CMK (cell line): ENCODE results near the gene UVRAG.

Experiments
- DNase-seq: peaks from one replicate; pipeline ENCODE4 v3.0.0-alpha.2; 2010; ENCODE audit warnings: low read depth

Gene UVRAG

DNA sequence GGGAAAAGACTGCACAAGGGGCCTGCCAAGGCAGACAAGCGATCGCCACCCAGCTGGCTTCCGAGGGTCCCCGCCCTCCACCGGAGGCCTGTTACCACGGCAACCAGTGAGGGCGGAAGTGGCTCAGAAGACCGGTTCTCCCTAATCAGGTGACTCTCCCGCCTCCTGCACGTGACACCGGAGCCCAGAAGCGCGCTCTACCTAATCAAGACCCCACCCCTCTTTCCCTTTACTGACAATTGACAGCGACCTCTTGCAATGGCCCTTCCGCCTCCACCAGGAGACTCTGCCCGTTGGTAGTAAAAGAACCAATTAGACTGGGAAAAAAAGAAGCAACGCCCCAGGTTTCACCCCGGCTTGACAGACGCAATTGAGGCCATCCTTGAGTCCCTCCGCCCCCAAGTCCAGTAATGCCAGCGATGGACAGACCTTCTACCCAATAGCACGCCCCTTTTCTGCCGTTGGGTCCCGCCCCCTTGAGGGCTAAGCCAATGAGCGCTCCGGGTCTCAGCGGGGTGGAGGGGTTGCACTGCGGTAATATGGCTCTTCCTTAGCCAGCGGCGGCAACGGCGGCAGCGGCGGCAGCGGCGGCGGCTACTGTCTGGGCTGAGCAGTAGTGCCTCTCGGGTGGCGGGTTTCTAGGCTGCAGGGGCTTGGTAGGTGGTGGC lies at the start of gene UVRAG:
TSS of gene UVRAG (plus strand) at position 534 of the 668 bp plus-strand sequence. CDS start 198 bp downstream, outside the sequence.
- DNase-seq, result peak; percentile 98

DNA sequence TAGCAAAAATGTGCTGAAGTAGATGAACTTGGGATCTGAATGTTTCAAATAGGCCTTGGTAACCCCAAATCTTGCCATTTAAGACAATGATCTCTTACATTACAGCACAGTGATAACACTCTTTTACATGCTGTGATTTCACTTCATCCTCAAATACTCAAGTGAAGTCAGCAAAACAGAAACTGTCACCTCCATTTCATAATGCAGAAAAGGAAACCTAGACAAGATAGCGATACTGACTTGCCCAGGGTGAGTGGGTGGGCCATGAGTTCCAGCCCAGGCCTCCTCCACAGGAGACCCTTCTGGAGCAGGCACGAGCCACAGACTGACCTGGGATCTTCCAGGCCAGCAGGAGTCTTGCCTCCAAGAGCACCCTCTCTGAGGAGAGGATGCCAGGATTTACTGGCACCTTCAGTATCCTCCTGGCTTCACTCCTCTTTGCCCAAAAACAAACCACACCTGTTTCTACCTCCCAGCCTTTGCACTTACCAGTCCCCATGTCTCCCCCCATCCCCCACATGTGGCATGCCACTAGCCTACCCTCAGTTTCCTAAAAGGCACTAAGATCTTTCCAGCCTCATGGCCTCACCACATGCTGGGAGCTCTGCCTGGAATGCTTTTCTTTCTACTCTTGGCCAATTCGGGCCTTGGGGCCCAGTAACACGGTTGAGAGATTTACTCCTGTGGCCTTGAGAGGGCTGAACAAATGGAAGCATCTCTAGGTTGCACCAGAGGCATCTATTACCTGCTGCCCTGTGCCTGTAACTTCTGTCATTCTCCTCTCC lies 48.4 kb upstream of the UVRAG start:
- no peak for DNase-seq

DNA sequence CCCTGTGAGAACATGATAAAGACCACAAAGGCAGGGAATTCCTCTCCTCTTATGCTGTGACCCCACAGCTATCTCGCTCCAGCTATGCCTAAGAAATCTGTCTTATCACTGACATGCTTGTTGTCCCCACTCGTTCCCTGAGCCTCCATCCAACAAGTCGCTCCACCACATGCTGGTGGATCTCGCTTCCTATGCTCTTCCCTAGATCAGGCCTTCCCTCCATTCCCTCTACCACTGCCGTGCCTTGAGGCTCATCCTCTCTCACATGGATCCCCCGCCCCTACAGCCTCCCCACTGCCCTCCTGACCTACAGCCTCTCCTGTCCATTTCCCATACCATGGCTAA lies 47.8 kb upstream of the UVRAG start:
- no peak for DNase-seq

DNA sequence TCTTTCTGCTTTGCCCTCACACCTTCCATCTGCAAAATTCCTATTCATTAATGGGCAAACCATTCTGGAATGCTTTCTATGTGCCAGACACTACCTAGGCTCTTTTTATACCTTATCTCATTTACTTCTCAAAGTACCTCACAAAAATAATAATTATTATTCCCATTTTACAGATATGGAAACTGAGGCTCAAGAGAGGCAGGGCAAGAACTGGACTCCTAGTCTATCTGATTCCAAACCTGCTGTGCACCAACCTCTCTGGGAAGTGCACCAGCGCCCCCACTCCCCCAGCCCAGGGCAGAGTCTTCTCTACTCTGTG lies 47.3 kb upstream of the UVRAG start:
- no peak for DNase-seq

DNA sequence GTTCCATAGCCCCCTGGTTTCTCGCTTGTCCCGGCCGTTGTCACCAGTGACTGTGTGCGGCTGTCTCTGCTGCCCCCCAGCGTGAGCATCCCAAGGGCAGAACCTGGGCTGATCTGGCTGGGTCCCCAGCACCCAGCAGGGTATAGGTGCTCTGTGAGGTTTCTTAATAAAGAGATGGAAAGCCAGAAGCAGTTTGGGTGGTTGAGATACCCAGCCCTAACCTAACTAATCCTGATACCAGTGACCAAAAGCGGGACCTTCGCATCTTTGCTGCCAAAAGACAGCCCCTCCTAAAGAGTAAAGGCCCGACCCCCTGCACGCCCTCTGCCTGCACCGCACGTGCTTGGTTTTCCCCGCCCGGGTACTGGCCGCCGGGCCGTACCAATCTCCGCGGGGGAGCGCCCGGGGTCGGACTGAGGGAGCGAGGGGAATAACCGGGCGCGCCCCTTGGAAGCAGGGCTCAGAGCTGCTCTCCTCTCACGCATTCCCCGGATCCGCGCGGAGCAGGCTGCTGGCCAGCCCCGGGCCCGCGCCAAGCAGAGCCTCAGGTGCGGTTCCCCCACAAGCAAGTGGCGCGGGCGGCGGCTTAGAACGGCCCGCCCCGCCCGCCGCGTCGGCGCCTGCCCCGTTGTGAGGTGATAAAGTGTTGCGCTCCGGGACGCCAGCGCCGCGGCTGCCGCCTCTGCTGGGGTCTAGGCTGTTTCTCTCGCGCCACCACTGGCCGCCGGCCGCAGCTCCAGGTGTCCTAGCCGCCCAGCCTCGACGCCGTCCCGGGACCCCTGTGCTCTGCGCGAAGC lies 46.7 kb upstream of the UVRAG start, which contains the start of gene DGAT2:
TSS of gene DGAT2 (plus strand) at position 667 of the 797 bp plus-strand sequence. CDS start 214 bp downstream, outside the sequence.
- peak; percentile 71 for DNase-seq

DNA sequence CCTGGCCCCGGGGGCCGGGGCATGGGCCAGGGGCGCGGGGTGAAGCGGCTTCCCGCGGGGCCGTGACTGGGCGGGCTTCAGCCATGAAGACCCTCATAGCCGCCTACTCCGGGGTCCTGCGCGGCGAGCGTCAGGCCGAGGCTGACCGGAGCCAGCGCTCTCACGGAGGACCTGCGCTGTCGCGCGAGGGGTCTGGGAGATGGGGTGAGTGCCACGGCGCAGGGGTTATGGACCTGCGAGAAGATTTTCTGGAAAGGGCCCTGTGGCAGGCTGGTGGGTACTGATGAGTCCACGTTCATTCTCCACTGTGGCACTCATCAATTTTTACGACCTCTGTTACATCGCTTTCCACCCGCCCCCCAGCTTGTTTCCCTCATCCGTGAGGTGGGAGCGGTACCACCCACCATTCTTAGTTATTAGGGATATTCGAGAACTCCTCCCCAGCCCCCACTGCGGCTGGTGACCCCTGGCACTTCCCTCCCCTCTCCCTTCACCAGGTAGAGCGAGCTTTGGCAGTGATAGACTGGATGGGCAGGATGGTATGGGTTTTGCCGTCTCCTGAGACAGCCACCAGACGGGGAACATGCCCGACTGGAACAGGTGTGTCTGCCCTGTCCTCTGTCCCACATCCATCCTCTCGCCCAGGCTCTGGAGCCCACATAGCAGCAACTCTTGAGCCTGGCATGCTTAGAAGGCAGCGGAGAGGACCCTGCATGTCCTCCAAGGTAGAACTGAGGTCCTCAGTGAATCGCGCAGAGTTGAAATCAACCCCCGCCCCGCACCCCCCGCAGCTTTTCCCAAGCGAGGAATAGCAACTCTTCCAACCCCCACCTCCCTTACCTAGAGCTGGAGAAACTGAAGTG lies 45.9 kb upstream of the UVRAG start:
- no peak for DNase-seq

DNA sequence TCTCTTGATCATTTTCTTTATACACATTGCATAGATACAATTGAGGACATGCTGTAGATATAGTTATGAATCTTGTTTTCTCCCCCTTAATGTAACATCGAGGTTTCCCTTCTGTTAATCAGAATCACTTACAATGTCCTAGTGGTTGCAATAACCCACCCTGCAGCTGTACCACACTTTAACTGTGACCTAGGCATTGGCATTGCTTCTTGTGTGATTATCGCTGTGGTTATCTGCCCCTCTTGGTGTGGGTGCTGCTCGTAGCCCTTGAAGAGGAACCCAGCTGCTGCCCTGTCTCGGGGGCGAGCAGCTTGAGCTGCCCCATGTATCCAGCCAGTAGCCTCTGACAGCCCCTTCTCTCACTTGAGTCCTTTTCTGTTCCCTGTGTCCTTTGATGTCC lies 44.9 kb upstream of the UVRAG start:
- no peak for DNase-seq

DNA sequence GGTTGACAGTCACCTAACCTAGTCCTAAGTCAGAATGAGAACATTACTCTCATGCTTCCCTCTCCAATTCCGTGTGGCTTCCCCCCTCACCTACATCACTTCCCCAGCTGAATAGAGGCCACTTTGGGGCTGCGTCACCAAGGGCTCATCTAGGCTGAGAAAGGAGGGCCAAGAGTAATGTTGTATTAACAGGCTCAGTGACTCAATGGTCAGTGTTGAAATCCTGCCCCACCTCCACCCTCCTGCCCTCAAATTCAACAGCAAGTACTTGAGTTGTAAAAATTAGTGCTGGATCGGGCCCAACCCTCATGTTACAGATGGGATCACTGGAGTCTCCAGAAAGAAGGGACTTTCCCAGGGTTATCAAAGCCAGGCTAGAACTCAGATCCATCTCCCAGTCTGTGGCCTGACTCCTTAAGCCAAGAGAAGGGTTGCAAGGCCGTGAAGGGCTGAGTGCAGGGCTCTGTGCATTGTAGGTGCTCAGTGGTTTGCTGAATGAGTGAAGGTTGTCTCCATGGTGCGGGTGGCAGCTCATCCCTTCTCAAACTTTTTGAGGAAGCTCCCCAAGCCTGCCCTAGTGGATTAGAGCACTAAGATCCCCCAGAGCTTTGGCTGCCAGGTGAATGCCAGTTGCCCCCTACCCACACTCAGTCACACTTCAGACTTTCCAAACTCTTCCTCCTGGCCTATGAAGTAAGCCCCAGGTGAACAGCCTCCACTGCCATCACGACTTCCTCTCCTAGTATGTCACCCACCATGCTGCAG lies 43.2 kb upstream of the UVRAG start:
- DNase-seq, result no peak

DNA sequence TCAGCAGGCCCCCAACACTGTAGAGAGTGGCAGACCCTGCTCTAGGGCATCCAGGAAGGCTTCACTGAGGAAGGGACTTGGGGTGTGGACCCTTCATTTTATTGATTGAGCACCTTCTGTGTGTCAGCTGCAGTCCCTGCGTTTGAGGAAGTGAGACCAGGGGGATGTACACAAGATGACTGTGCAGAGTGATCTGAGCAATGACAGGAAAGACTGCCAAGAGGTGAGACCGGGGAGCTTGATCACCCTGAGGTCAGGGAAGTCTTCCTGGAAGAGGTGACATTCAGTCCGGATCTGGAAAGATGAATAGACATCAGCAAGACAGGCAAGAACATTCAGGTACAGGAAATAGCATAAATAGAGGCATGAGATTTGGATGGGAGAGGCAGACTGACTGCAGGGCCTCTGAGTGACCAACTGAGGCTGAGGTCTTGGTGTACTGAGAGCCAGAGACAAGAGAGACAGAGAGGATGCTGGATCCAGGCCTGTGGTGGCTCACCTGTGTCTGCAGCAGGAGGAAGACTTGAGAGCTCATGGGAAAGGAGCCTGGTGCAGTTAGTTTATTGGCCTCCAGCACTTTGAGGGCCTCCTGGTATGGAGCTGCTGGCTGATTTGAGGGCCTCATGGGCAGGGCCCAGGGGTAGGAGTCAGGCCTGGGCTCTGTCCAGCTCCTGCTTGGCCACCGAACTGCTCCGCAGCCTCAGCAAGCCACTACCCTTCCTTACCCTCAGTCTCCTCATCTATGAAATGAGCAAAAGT lies 41.2 kb upstream of the UVRAG start:
- peak; percentile 45 for DNase-seq

DNA sequence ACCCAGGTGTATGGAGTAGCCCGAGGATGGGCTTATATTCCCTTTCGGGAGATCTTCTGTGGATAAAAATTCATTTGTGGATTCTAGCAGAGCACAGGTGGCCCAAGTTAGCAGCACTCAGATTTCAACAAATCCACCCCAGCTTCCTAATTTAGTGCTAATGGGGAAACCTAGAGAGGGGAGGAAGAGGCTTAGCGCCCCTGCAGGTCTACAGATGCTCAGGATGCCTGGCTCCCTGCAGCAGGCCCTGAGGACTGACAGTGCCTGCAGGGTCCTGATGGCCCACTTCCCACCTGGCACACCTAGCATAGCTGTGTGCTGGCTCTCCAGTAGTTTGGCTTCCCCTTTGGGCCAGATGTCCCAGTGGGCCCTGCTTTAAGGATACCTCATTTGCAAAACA lies 40.0 kb upstream of the UVRAG start:
- no peak for DNase-seq

DNA sequence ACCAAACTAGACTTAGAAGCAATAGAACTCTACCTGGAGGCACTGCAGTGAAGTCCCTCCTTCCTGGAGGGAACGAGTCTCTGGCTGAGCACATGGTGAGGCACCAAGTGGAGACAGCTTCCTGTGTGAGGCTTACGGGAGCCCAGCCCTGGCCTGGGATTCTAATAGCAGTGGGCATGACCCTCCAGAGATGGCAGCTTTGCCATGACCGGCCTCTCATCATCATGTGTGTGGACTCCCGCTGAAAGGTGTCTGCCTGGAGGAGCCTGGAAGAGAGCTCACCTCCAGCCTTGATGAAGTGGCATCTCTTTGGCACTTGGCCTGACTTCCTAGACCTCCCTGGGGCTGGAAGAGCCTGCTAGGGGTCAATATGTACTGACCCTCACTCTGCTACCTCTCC lies 38.5 kb upstream of the UVRAG start:
- no peak for DNase-seq

DNA sequence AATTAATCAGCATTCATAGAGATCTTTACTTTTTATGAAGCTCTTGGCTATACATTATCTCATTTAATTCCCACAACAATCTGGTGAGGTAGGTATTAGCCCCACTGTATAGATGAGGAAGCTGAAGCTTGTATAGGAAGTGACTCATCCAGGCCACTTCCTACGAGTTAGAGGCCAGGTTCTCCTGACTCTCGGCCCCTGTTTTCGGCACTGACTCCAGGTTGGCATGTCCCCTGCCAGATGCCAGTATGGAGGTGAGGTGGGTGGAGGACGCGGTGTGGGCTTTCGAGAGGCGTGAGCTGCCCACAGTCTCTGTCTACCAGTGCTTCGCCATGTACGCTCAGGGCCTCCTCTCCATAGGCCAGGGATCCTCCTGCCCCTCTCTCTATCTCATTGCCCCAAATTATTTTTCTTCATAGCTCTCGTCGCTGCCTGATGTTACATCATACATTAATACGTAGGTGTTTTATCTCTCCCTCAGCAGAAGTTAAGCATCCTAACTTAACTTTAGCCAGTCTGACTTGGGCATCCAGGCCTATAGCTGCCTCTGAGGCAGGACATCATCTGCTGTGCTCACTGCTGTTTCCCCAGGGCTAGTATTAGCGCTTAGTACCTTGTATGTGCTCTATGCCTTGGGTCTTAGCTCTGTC lies 37.4 kb upstream of the UVRAG start:
- DNase-seq, result peak; percentile 38

DNA sequence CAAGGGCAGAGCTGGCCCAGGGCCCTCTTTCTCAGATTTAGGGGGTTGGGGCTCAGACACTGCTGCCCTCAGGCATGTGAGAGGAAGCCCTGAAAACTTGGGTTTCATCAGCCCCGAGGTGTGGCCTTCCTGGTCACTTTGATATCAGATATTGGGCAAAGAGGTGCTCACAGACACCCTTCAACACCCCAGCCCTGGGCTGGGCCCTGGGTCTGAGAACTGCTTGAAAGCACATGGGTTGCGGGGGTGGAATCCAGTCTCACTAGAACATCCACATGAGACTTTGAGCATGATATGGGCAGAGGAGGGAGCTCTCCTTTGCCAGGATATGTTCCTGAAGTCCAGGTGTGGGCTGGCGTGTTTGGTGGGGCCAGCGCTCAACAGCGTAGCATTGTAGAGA lies 36.0 kb upstream of the UVRAG start:
- no peak for DNase-seq

DNA sequence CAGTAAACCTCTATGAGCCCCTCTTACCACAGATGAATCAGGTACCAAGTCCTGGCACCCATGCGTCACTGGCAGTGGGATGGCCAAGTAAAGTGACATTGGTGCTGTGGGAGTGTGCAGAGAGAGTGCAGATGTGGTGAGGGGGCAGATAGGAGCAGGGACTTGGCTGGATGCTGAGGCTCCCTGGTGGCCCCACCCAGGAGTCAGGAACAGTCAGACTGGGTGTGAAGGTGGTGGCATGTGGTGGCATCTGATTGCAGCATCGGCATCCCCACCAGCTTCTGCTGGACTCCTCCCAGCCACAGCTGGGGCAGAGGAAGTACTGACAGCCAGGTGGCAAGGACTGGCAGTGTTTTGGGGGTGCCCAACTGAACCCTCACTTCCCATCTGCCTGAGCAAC lies 35.0 kb upstream of the UVRAG start:
- DNase-seq, result no peak

DNA sequence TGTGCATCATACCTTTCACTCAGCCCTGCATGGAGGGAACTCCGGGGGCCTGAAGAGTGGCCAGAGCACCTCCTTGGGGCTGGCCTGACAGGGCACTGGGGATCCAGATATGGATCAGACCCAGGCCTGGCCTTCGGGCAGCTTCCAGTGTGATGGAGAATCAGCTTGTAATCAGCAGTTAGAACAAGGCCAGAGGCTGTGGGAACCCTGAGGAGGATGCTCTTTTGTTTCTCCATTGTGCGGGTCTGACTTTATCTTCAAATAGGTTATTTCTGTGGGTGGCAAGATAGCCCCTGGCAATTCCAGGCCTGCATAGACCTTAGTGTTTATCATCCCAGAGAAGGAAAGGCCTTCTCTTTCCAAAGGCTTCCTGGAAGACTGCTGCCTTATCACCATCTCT lies 34.1 kb upstream of the UVRAG start:
- DNase-seq, result no peak

DNA sequence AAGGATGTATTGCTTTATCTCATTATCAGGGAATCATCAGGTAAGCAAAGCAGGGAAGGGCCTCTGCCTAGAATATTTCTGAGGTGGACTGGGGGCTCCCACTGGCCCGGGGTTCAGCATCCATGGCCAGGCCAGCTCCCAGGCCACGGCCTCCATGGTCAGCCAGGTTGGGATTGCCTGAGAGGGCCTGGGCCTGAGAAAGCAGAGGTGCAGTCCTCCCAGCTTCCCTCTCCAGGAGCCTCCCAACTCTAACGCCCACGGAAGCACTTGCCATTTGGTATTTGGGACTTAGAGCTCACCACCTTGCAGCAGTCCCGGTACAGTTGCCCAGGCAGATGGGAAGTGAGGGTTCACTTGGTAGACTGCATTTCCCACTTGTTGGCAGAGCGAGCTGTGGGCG lies 33.7 kb upstream of the UVRAG start:
- no peak for DNase-seq

DNA sequence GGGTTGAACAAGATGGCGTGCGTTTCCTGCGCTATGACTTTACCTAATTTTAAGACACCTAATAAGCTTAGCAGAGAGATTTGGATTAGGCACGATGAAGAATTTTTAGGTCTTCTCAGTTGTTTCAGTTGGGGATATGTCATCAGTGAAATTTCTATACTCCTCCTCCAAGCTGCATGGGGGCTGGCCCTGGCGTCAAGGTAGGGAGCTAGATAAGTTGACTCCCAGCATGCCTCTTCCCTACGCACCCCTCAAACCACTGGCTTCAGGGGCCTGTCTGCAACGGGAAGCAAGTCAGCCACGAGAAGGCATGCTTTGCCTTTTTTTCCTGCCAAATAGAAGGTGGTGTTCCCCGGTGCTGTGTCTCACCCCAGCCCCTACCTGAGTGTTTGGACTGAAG lies 33.2 kb upstream of the UVRAG start:
- no peak for DNase-seq

DNA sequence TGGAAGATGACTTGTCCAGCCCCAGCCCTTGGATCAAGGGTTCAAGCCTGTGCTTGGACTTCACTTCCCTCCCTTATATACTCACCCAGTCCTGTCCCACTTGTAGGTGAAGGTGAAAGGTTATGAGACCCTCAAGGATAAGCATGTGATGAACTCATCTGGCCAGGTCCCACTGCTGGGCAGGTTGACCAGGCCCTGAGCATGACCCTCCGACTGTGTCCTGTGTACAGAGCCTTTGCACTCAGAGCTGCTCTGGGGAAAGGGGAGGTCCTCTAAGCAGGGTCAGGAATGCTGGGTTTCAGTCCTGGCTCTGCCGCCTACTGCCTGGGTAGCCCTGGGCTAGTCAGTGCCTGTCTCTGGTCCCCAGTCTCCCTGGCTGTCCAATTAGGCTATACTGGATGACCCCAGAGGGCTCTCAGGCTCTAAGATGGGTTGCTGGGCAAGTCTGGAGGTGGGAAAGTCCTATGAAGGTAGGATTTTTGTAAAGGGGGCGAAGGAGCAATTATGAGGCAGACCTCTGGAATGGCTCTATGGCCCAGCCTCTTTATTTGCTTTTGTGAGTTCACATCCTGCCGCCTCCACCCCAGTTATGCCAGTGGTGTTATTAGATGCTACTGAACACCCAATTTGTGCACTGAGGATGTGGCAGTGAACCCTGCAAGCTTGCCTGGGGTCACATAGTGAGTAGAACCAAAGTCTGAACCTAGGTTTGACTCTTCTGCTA lies 32.3 kb upstream of the UVRAG start:
- no peak for DNase-seq

DNA sequence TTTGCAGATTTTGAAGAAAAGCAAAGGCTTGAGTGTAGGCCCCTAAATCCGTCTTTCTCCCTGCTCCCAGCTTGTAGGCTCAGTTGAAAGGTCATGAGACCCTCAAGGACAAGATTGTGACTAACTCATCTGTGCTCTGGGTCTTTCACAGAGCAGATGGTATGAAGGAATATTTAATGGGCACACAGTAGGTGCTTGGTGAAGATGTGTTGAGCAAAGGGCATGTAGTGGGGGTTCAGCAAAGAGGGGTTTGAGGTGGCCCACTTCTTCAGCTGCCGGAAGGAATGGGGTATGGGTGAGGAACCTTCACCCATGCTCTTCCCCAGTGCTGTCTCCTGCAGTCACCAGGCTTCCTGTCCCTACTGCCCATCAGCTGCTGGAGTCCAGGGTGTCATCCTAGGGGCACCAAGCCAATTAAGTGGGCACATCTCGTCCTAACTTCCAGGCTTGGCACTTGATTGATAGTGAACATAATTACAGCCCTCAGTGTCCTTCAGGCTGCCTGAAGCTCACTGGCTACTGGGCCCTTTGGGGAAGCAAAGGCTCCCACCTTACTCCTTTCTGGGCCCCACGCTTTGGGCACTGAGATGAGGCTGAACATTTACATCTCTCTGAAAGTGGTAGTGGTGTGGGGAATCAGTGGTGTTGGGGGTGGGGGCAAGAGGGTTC lies 31.5 kb upstream of the UVRAG start:
- DNase-seq, result no peak
